H1 (cell line): ENCODE measurements around the gene MZF1. TPM values are rescaled to one million over a fixed set of nuclear protein-coding genes. Genes with fewer than 3 reads are reported as not detected.
A peak's percentile ranks its signal among the peaks of the same experiment; 100 is the strongest.

Experiments used
- CTCF ChIA-PET: fragments of 300-600 bp; sonication (Branson Sonifier 250); formaldehyde crosslinking; loops from one replicate; lab custom pipeline; 2021; ENCODE audit not compliant: partially characterized antibody; lab: Charles Lee
- POLR2A ChIA-PET: fragments of 300-600 bp; sonication (Branson Sonifier 250); formaldehyde crosslinking; loops from one replicate; lab custom pipeline; 2021; ENCODE audit warnings: inconsistent platforms; ENCODE audit not compliant: partially characterized antibody; lab: Charles Lee
- DNase-seq, 2 experiments: peaks; one replicate each; pipeline versions ENCODE4 v3.0.0 to v3.0.0-alpha.2; 2010 to 2022; ENCODE audit warnings: low spot score in 2 of 2, low read depth in 1 of 2, mixed read lengths in 1 of 2
- FAIRE-seq: peaks from 2 replicates; lab custom pipeline; 2011; peaks lifted over from hg19 to GRCh38; lab: Jason Lieb, UNC
- H2AFZ ChIP-seq: 2 replicates; pipeline ENCODE4 v1.8.1; 2012; ENCODE audit warnings: low read length, inconsistent platforms
- H2AK5ac ChIP-seq: 2 replicates; pipeline ENCODE4 v1.6.1; 2013; ENCODE audit warnings: low read depth, low read length
- H2BK120ac ChIP-seq: replicated peaks from 2 replicates; pipeline ENCODE3; 2013; ENCODE audit warnings: low read depth, low read length, inconsistent platforms
- H2BK12ac ChIP-seq: 2 replicates; pipeline ENCODE4 v1.6.1; 2013; ENCODE audit warnings: low read depth, low read length
- H2BK15ac ChIP-seq: 2 replicates; pipeline ENCODE4 v1.6.1; 2013; ENCODE audit warnings: low read length
- H2BK20ac ChIP-seq: 2 replicates; pipeline ENCODE4 v1.6.1; 2013; ENCODE audit warnings: low read length
- H2BK5ac ChIP-seq: 2 replicates; pipeline ENCODE4 v1.6.1; 2013; ENCODE audit warnings: low read depth, low read length
- H3K14ac ChIP-seq: 2 replicates; pipeline ENCODE4 v1.6.1; 2013; ENCODE audit warnings: inconsistent platforms; ENCODE audit not compliant: insufficient read length
- H3K18ac ChIP-seq: 2 replicates; pipeline ENCODE4 v1.6.1; 2013; ENCODE audit warnings: low read length; ENCODE audit errors: extremely low read depth
- H3K23ac ChIP-seq: 2 replicates; pipeline ENCODE4 v1.6.1; 2013; ENCODE audit warnings: inconsistent platforms; ENCODE audit not compliant: insufficient read length
- H3K23me2 ChIP-seq: 2 replicates; pipeline ENCODE4 v1.6.1; 2013; ENCODE audit warnings: low read depth, low read length
- H3K27ac ChIP-seq: 2 replicates; pipeline ENCODE4 v1.6.1; 2011; ENCODE audit warnings: low read depth, low read length, inconsistent platforms
- H3K27me3 ChIP-seq, 4 experiments: replicated peaks in 1 of 4; 1 replicate in 1 of 4; 2 replicates in 3 of 4; pipeline versions ENCODE4 v1.6.1 to v1.8.1; 2011 to 2013; ENCODE audit warnings: low read length in 3 of 4, mild to moderate bottlenecking in 3 of 4, inconsistent platforms in 2 of 4, mixed read lengths in 2 of 4, moderate library complexity in 1 of 4; ENCODE audit not compliant: control insufficient read depth in 3 of 4, insufficient read depth in 3 of 4; ENCODE audit errors: extremely low read depth in 1 of 4
- H3K36me3 ChIP-seq, 4 experiments: 2 replicates each; pipeline versions ENCODE4 v1.6.1 to v1.8.1; 2011 to 2013; ENCODE audit warnings: mild to moderate bottlenecking in 4 of 4, low read length in 3 of 4, moderate library complexity in 2 of 4, control low read depth in 1 of 4, inconsistent platforms in 1 of 4; ENCODE audit not compliant: insufficient read depth in 4 of 4, control insufficient read depth in 2 of 4
- H3K4ac ChIP-seq: replicated peaks from 2 replicates; pipeline ENCODE3; 2013; ENCODE audit warnings: low read length, low read depth, mixed read lengths, inconsistent platforms; ENCODE audit not compliant: insufficient read length
- H3K4me1 ChIP-seq, 4 experiments: replicated peaks in 1 of 4; 1 replicate in 1 of 4; 2 replicates in 3 of 4; pipeline versions ENCODE4 v1.6.1 to v1.8.1; 2011 to 2013; ENCODE audit warnings: low read length in 3 of 4, inconsistent platforms in 2 of 4, mixed read lengths in 1 of 4; ENCODE audit not compliant: insufficient read depth in 4 of 4, control insufficient read depth in 3 of 4
- H3K4me2 ChIP-seq, 2 experiments: 2 replicates each; pipeline versions ENCODE4 v1.6.1 to v1.8.1; 2011 to 2013; ENCODE audit warnings: low read depth in 2 of 2, low read length in 2 of 2, control low read depth in 1 of 2, inconsistent platforms in 1 of 2, mild to moderate bottlenecking in 1 of 2; ENCODE audit not compliant: insufficient read depth in 1 of 2
- H3K4me3 ChIP-seq, 4 experiments: fragments of 200-600, 300-600 bp in 1 of 4; sonication (generic), shearing (Covaris generic), sonication (Bioruptor Twin) in 1 of 4; 2 replicates each; pipeline versions ENCODE4 v1.5.1 to v1.8.1; 2011 to 2016; ENCODE audit warnings: low read length in 4 of 4, low read depth in 3 of 4, control low read depth in 2 of 4, inconsistent platforms in 2 of 4, mild to moderate bottlenecking in 2 of 4, mixed read lengths in 1 of 4, moderate library complexity in 1 of 4; ENCODE audit not compliant: insufficient read depth in 2 of 4; ENCODE audit errors: extremely low read depth in 1 of 4
- H3K56ac ChIP-seq: replicated peaks from 2 replicates; pipeline ENCODE3; 2013; ENCODE audit warnings: low read depth, mild to moderate bottlenecking, mixed read lengths, low read length, inconsistent platforms; ENCODE audit not compliant: insufficient read length
- H3K79me1 ChIP-seq: 2 replicates; pipeline ENCODE4 v1.6.1; 2013; ENCODE audit warnings: low read depth, low read length, control low read depth
- H3K79me2 ChIP-seq, 2 experiments: 2 replicates each; pipeline versions ENCODE4 v1.6.1 to v1.8.1; 2012 to 2013; ENCODE audit warnings: low read length in 2 of 2, mild to moderate bottlenecking in 2 of 2, inconsistent platforms in 1 of 2; ENCODE audit not compliant: insufficient read depth in 2 of 2, control insufficient read depth in 1 of 2
- H3K9ac ChIP-seq, 4 experiments: replicated peaks in 1 of 4; 1 replicate in 1 of 4; 2 replicates in 3 of 4; pipeline versions ENCODE4 v1.6.1 to v1.8.1; 2011 to 2013; ENCODE audit warnings: low read depth in 3 of 4, low read length in 3 of 4, control low read depth in 2 of 4, mild to moderate bottlenecking in 2 of 4, moderate library complexity in 2 of 4, inconsistent platforms in 1 of 4; ENCODE audit errors: extremely low read depth in 1 of 4
- H3K9me3 ChIP-seq, 2 experiments: 2 replicates each; pipeline versions ENCODE4 v1.6.1 to v1.8.1; 2012 to 2013; ENCODE audit warnings: mild to moderate bottlenecking in 2 of 2, moderate library complexity in 2 of 2, control low read depth in 1 of 2, inconsistent platforms in 1 of 2, low read depth in 1 of 2, low read length in 1 of 2, mixed read lengths in 1 of 2; ENCODE audit not compliant: insufficient read depth in 2 of 2
- H4K20me1 ChIP-seq, 2 experiments: replicated peaks in 1 of 2; 2 replicates each; pipeline versions ENCODE3 to v1.8.1; 2011 to 2013; ENCODE audit warnings: inconsistent platforms in 2 of 2, low read length in 2 of 2, mild to moderate bottlenecking in 1 of 2; ENCODE audit not compliant: insufficient read depth in 2 of 2, control insufficient read depth in 1 of 2
- H4K5ac ChIP-seq: 2 replicates; pipeline ENCODE4 v1.6.1; 2013; ENCODE audit warnings: low read length, low read depth, mixed read lengths, inconsistent platforms; ENCODE audit not compliant: insufficient read length
- H4K8ac ChIP-seq: 2 replicates; pipeline ENCODE4 v1.8.0; 2013; ENCODE audit warnings: mild to moderate bottlenecking, moderate library complexity, low read length, inconsistent platforms; ENCODE audit not compliant: insufficient read depth; ENCODE audit errors: extremely low read depth
- H4K91ac ChIP-seq: replicated peaks from 2 replicates; pipeline ENCODE3; 2013; ENCODE audit warnings: low read length, mixed read lengths, inconsistent platforms; ENCODE audit not compliant: insufficient read length
- ZNF274 ChIP-seq: IDR thresholded peaks from 2 replicates; pipeline ENCODE4 v1.7.0; 2012; ENCODE audit warnings: low read length, borderline replicate concordance; ENCODE audit errors: extremely low read depth
- WGBS, 2 experiments: shearing (Covaris generic) in 1 of 2; methylation state at CpG; one replicate each; pipeline versions ENCODE4 v1.1.6 to v1.1.7; 2013 to 2015; ENCODE audit warnings: low lambda C conversion rate in 2 of 2, mixed read lengths in 2 of 2, inconsistent platforms in 1 of 2, low coverage in 1 of 2, missing lambda C conversion rate in 1 of 2; ENCODE audit not compliant: insufficient replicate concordance in 2 of 2, insufficient coverage in 1 of 2, insufficient read length in 1 of 2; ENCODE audit errors: extremely low coverage in 1 of 2, missing lambda C conversion rate in 1 of 2; 5-methylcytosine and 5-hydroxymethylcytosine counted together
- polyA plus RNA-seq, 7 experiments: library from polyadenylated mRNA; depleted of rRNA in 3 of 7; stranded (reverse) in 5 of 7; unstranded in 2 of 7; fragments of >200 nt in 5 of 7; fragments of 200-250 nt in 2 of 7; gene quantifications; 1 replicate in 5 of 7; 2 replicates in 1 of 7; 4 replicates in 1 of 7; pipeline versions ENCODE4 v1.2.1 to v1.2.3, GENCODE V29; 2011 to 2013; ENCODE audit warnings: missing spikeins in 2 of 7, mixed read lengths in 2 of 7
- total RNA-seq: library from RNA; stranded (reverse); fragmentation: NEBNext Ultra II Directional; extraction: Animal tissue kit (Norgen Biotek cat#: 25700); gene quantifications from 2 replicates; pipeline ENCODE4 v1.2.1, GENCODE V29; 2021

Gene MZF1
- total and polyA plus RNA-seq, 2 of the 8 experiments (the other 6 are each of a cell fraction or from before 2014, with no cell fraction given), result 15.2 to 25.0 TPM

DNA sequence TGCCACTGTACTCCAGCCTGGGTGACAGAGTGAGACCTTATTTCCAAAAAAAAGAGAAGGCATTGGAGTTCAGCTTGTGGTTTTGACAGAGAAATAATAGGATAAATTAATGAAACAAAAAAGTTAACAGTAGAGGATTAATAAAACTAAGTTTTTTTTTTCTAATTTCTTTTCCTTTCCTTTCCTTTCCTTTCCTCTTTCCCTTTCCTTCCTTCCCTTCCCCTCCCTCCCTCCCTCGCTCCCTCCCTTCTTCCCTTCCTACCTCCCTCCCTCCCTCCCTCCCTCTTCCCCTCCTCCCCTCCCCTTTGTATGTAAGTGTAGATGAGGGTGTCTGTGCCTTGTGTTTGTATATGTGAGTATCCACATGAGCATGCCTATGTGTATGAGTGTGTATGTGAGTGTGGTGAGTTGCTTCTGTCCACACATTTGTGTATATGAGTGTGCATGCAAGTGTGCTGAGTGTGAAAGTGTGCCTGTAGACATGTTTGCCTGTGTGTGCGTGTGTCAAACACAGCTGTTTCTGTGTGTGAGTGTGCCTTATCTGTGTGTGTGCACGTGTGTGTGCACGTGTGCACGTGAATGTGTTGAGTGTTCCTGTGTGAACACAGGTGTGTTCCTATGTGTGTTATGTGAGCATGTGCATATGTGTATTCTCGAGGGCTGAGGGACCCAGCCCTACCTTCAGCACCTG lies 12.5 kb upstream of the MZF1 start:
- no peak overlapping the region for H3K4ac ChIP-seq
- H2BK15ac ChIP-seq, result peak overlapping the region; percentile 53; the same call in 1 of the 2 replicates
- DNase-seq, result no peak
- H4K8ac ChIP-seq, result no peak overlapping the region
- no peak overlapping the region for H3K18ac ChIP-seq
- no peak overlapping the region for H3K4me2 ChIP-seq
- 62% methylated on average over 6 of the region's 6 CpGs; no CpG with 5 or more reads in 1 of the 2 experiments for WGBS, 2 experiments
- H3K4me1 ChIP-seq, result peaks cover 0 to 6% (median 0%) of the 10 kb centered on the region in 4 experiments; a peak in 3 of 7 replicates
- no peak overlapping the region for H3K4me3 ChIP-seq
- H2AK5ac ChIP-seq, result no peak overlapping the region
- no peak overlapping the region for H3K56ac ChIP-seq
- peaks cover 0 to 11% of the 10 kb centered on the region in 2 experiments for H4K20me1 ChIP-seq
- H3K79me2 ChIP-seq, result no peaks in the 10 kb centered on the region
- POLR2A ChIA-PET, result interaction anchor here (1.0 to 1.6 kb wide), 4 partner anchors 9 to 66 kb away, joined by 3 read pairs; partner anchors contain the start of genes TRIM28 and ZBTB45
- no peak for TF ChIP-seq ZNF274
- H4K5ac ChIP-seq, result no peak overlapping the region
- 0 out of 2 replicates have a peak, but pooled peaks cover 3% of the 10 kb centered on the region for H3K79me1 ChIP-seq
- H3K27ac ChIP-seq, result no peak overlapping the region
- H2AFZ ChIP-seq, result no peak overlapping the region
- peak overlapping the region; percentile 55 for H4K91ac ChIP-seq
- no peak overlapping the region for H2BK120ac ChIP-seq
- H2BK20ac ChIP-seq, result no peak overlapping the region
- H3K23me2 ChIP-seq, result no peaks in the 10 kb centered on the region; the same call in 1 of the 2 replicates
- H3K9me3 ChIP-seq, result no peaks in the 10 kb centered on the region
- CTCF ChIA-PET, result interaction anchor here (0.9 to 2.3 kb wide), 3 partner anchors 10 to 71 kb away, joined by 3 to 7 read pairs (median 4); no protein-coding TSS in a partner anchor
- H3K27me3 ChIP-seq, result no peaks in the 10 kb centered on the region
- no peak overlapping the region for H2BK12ac ChIP-seq
- no peak overlapping the region for H3K14ac ChIP-seq
- H2BK5ac ChIP-seq, result no peak overlapping the region
- no peak for FAIRE-seq
- no peak overlapping the region; a peak in 1 of 7 replicates for H3K9ac ChIP-seq
- H3K36me3 ChIP-seq, result peaks cover 0 to 3% (median 0%) of the 10 kb centered on the region in 4 experiments; a peak in 1 of 8 replicates
- H3K23ac ChIP-seq, result no peak overlapping the region
